Measurements from ENCODE around the gene LRRK1. TPM values are rescaled to one million over a fixed set of nuclear protein-coding genes. Genes with fewer than 3 reads are reported as not detected.

LRRK1 gene
- total RNA-seq, 4 donors from 2014 or later, result 14.1 to 31.5 (median 16.8) TPM

GRCh38 chr15:100914876-100915275, 4.3 kb upstream of the LRRK1 start:
- Histone ChIP-seq H3K27me3 (peaks cover 0 to 3% of the 10 kb centered on the region in 2 donors), H3K36me3 (peaks cover 0 to 15% (median 0%) of the 10 kb centered on the region in 3 donors), H3K4me1 (peaks cover 0 to 25% (median 5%) of the 10 kb centered on the region in 4 donors), H3K4me3 (no peak overlapping the region), H3K27ac (no peak overlapping the region), H3K9me3 (no peaks in the 10 kb centered on the region)
- no peak for DNase-seq (ENCODE audit: low spot score in 2 of 2)
- TF ChIP-seq CTCF (IDR thresholded peaks at IDR 0.05) (no peak), EP300 (IDR thresholded peaks at IDR 0.05) (no peak), POLR2A (IDR thresholded peaks at IDR 0.05) (no peak)
- 60 to 67% methylated on average over 6 of the region's 6 CpGs for WGBS, 2 donors

GRCh38 chr15:100918034-100918689, 995 bp upstream of the LRRK1 start:
- Histone ChIP-seq H3K4me1 (peaks cover 0 to 44% (median 9%) of the 10 kb centered on the region in 4 donors), H3K36me3 (peaks cover 0 to 7% (median 0%) of the 10 kb centered on the region in 3 donors), H3K27ac (peak overlapping the region in 2 of 4 donors; percentile 83 to 84), H3K27me3 (peaks cover 0 to 6% of the 10 kb centered on the region in 2 donors), H3K9me3 (no peaks in the 10 kb centered on the region), H3K4me3 (peak overlapping the region; percentile 48 to 81 (median 71))
- TF ChIP-seq POLR2A (IDR thresholded peaks at IDR 0.05), result no peak
- peak in 1 of 2 donors; percentile 27 for TF ChIP-seq EP300 (IDR thresholded peaks at IDR 0.05)
- TF ChIP-seq CTCF (IDR thresholded peaks at IDR 0.05), result peak; percentile 82 to 93 (median 92)
- peak; percentile 55 to 59 for DNase-seq (ENCODE audit: low spot score in 2 of 2)
- 2 to 3% methylated on average over 18 to 22 of the region's 42 CpGs for WGBS, 2 donors

GRCh38 chr15:100919481-100920405, 586 bp downstream of the LRRK1 start:
- H3K4me3 ChIP-seq, result peak overlapping the region; percentile 40 to 79 (median 54)
- H3K4me1 ChIP-seq, result peaks cover 0 to 42% (median 11%) of the 10 kb centered on the region in 4 donors
- H3K9me3 ChIP-seq, result no peaks in the 10 kb centered on the region
- WGBS, 2 donors, result 7 to 11% methylated on average over 34 to 45 of the region's 80 CpGs
- H3K36me3 ChIP-seq, result no peaks in the 10 kb centered on the region
- TF ChIP-seq EP300 (IDR thresholded peaks at IDR 0.05) (no peak), CTCF (IDR thresholded peaks at IDR 0.05) (no peak), POLR2A (IDR thresholded peaks at IDR 0.05) (no peak)
- peak overlapping the region in 3 of 4 donors; percentile 48 to 84 (median 75) for H3K27ac ChIP-seq
- DNase-seq (ENCODE audit: low spot score in 2 of 2), result no peak
- peaks cover 0 to 6% of the 10 kb centered on the region in 2 donors for H3K27me3 ChIP-seq

- Histone ChIP-seq H3K4me1 (peaks cover 0 to 40% (median 11%) of the 10 kb centered on the region in 4 donors), H3K27ac (peak overlapping the region in 1 of 4 donors; percentile 10), H3K27me3 (peaks cover 0 to 6% of the 10 kb centered on the region in 2 donors), H3K4me3 (peak overlapping the region in 2 of 4 donors; percentile 61 to 79), H3K9me3 (no peaks in the 10 kb centered on the region), H3K36me3 (no peaks in the 10 kb centered on the region)
- no peak for TF ChIP-seq EP300 (IDR thresholded peaks at IDR 0.05)
- no peak for TF ChIP-seq POLR2A (IDR thresholded peaks at IDR 0.05)
- TF ChIP-seq CTCF (IDR thresholded peaks at IDR 0.05), result no peak
- DNase-seq (ENCODE audit: low spot score in 2 of 2), result no peak
- WGBS, 2 donors, result 83 to 88% methylated on average over 8 of the region's 8 CpGs
Measured at GRCh38 chr15:100920516-100921135, 1.5 kb downstream of the LRRK1 start.
